ENCODE data around the gene NFKBIA.
"Not testable (repeated sequence)": the region's sequence is repeated elsewhere in the genome, so short reads cannot be mapped to it uniquely, and the experiment has no call there.

The NFKBIA gene

DNA sequence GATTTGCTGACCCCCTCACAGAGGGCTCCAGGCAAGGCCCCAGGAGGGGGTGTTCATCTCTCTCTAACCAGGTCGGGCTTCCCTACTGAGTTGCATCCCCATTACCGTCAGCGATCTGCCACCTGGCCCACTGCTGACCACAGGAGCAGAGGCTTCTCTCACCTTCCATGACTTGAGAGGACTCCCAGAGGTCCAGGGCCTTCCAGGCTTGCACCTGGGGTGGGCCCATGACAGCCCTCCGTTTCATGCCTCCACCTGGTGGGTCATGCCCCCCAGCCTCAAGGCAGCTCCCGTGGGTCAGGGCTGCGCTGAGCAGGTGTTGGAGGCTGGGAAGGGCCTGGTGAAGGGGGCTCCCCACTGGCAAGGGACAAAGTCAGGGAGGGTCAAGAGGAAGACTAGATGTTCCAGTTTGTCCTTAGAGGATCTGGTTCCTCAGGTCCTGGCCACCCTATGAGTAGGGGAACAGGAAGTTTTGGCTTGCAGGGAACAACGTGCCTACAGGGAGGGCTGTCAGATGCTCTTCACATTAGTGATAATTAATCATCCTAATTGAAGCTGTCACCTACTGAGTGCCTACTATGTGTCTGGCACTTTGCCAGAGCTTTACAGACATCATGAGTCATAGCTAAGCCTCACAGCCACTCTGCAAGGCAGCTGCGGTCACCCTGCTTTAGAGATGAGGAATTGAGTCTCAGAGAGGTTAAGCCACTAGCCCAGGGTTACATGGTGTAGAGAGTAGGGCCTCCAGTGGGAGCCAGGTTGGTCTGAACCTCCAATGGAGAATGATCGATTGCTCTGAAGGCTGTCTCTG is 13.8 kb downstream of the NFKBIA start:
- no peak for DNase-seq (ENCODE audit: low read depth in 2 of 2)

DNA sequence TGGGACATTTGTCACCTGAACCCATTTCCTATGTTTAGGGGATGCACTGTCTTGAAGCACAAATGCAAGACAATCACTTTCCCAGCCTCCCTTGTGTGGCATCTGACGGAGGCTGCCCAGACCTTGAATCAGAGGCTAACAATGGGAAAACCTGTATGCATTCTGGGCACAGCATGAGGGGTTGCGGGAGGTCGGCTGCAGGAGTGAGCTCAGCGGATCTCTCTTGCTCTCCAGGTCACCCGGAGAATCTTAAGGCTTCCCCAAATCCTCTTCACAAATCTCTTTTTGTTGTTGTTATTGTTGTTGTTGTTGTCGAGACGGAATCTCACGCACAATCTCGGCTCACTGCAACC is 15.3 kb downstream of the NFKBIA start:
- no peak for DNase-seq (ENCODE audit: low read depth in 2 of 2)

DNA sequence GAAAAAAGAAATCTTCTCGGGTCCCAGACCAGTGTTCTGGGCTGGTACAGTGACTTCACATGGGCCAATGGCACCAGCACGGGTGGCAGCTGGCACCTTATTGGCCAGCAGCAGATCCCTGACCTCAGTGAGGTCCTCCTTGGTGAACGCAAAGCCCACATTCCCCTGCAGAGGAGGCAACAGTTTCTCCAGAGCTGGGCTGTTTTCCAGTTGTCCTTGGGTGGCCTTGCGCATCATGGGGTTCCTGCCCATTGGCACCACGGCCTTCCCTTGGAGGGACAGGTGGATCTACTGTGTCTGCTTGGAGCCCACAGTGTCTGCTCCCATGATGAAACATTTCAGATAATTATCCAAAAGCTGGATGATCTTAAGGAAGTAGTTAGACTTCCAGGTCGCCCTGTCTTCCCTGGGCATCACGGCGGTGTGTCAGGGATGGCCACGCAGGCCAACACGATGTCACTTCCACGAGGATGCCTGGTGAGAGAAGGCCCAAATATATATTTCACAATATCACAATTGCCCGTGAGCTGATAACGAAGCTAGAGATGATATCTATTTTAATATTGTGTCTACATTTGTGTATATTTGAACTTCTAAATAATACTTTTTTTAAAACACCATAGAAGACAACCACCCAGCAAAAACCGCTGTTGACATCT is 15.8 kb downstream of the NFKBIA start:
- no peak for DNase-seq (ENCODE audit: low read depth in 2 of 2)

DNA sequence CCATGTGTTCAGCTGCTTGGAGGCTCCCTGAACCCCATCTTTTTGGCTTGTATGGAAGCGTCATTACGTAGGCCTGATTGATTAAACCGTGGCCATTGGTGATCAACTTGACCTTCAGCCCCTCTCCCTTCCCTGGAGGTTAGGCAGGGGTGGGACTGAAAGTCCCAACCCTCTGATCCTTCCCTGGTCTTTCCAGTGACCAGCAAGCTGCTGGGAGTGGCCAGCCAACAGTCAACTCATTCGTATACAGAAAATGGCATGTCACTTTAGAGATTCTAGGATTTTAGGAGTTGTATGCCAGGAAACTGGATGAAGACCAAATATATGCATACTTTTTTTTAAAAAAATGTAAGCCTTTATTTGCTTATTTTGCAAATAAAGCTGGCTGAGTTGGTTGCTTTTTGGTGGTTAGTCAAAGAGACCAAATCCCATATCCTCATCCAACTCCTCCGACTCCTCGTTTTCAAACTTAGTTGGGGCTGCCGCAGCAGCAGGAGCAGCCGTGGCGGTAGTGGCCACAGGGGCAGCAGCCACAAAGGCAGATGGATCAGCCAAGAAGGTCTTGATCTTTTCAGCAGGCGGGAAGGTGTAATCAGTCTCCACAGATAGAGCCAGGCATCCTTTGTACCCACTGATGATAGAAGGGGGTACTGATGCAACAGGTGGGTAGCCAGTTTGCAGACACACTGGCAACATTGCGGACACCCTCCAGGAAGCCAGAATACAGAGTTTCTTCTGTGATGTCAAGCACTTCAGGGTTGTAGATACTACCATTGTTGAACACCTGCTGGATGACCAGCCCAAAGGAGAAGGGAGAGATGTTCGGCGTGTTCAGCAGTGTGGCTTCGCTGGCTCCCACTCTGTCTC is 16.6 kb downstream of the NFKBIA start:
- no peak for DNase-seq (ENCODE audit: low read depth in 2 of 2)

DNA sequence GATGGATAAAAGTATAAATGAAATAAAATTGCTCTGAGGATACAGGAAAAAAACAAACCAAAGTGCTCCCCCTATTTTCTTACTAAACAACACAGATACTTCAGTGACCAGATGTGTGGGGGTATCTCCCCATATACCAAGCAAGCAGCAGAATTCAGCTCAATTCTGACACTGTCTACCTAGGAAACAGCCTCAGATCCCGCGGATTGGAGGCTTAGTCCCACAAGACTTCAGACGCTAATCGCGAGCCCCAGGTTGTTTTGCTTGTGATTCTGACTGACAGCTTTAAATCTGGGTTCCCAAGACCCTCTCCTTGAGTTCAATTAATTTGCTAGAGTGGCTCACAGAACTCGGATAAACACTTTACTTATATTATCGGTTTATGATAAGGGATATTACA is 17.3 kb downstream of the NFKBIA start:
- no peak for DNase-seq (ENCODE audit: low read depth in 2 of 2)

DNA sequence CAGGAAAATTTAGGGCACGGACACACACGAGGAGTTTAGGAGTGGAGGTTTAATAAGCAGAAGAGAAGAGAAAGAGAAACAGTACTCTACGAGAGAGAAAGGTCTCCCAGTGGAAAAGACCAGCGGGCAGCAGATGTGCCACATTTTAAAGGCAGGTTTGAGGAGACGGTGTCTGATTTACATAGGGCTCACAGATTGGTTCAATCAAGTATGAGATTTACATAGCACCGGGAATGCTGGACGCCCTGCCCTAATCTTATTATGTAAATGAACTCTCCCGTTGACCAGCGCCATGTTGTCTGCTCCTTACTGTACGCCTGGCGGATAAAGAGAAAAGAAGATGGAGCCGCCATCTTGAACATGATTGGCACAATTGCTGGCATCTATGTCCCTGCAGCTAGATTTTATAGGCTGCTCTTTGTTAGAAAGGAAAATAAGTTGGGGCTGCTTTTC is 17.9 kb downstream of the NFKBIA start:
- DNase-seq (ENCODE audit: low read depth in 2 of 2): no peak

DNA sequence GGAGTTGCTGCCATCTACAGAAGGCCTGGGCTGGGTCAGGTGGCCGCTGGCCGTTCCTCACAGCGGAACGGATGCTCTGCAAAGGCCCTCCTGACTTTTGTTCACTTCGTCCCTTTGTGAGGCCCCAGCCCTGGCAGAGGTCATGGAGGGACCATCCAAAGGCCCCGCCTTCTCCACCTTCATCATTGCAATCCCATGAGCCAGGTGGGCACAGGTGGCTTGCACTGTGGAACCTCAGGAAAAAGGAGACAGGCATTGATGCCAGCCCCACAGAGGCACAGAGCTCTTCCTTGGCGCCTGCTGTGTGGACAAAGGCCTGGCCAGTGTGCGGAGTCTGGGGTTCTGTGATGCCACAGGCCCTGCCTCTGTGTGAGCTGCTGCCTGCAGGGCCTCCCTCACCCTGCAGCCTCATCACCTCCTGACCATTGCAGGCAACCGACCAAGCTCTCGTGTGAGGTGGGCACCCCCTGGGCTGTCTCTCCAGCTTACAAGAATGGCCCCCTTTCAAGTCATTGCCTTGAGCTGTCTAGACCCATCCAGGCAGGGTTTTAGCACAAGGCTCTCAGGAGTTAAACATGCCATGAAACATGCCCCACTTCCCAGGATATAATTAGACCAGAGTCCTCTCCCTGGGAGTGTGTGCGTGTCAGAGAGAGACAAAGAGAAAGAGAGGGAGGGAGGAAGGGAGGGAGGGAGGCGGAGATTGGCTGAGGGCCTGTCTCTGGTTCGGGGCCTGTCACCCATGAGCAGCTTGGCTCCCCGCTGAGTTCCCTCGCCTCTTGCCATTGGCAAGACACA is 19.3 kb downstream of the NFKBIA start:
- no peak for DNase-seq (ENCODE audit: low read depth in 2 of 2)

DNA sequence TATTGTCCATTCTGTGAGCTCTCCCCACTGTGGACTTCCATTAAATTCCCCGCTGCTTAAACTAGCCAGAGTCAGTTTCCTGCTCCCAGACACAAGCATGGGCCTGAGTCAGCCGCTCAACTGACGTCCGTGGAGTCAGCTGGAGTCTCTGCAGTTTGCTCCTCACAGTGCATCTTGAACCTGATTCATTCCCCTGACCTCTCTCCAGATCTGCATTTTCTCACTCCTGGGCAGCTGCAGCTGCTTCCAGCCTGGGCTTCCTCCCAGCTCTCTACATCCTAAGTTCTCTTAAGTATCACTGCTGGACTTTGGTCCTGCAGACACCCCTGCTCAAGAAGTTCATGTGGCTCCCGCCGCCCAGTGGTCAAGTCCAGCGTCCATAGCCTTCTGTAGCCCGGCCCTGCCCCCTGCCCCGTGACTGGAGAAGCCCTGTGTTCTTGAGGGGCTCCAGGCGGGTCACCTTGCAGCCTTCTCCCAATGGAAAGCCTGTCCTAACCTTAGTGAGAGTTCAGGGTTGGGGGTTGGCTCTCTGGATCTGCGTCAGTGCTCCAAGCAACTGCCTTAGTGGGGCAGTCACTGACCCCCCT is 20.0 kb downstream of the NFKBIA start:
- no peak for DNase-seq (ENCODE audit: low read depth in 2 of 2)

DNA sequence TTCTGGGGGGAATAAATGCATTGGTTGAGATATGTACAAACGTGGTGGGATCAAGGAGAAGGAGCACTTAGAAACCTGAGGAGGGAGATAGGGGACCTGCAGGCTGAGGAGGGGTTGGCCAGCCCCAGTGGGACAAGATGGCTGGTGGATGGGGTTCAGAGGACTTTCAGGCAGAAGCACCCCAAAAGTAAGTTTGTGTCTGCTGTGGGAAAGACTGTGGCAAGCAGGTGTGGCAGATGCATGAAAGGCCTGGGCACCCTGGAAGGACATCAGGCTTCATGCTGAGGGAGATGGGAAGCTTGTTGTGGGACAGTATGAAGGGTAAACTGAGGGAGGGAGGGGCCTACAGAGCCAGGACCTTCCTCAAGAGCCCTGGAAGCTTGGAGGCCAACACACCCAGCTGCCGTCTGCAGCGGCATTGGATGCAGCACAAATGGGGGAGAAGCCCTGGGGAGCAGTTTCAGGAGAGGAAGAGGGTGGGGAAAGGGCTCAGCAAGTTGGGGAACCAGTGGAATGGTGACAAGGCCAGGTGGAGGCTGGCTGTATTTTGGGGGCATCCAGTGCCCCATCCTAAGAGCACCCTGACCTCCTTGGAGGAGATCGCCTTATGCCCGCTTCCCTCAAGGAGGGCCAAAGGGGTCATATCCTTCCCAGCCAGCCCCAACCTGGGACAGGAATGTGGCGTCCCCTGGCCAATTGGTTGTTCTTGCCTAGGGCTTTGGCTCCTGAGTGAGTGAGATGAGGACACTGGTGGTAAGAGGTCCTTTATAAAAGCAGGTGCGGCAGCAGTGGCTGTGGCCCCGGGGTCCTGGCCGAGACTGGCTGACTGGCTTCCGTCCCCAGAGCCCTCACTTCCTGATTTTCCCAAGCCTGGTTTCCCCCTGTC is 20.7 kb downstream of the NFKBIA start:
- no peak for DNase-seq (ENCODE audit: low read depth in 2 of 2)

DNA sequence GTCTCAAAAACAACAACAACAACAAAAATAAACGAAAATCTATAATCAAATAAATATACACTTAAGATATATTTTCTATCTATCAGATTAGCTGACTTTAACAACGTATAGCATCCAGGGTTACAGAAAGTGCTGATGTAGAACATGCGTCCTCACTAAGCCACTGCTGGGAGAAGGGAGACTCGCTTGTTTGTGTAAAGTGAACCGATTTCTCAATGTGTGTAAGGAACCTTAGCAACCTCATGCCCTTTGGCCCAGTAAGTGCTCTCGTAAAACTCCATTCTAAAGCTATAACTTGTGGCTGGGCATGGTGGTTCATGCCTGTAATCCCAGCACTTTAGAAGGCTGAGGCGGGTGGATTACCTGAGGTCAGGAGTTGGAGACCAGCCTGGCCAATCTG is 23.8 kb downstream of the NFKBIA start:
- no peak for DNase-seq (ENCODE audit: low read depth in 2 of 2)

DNA sequence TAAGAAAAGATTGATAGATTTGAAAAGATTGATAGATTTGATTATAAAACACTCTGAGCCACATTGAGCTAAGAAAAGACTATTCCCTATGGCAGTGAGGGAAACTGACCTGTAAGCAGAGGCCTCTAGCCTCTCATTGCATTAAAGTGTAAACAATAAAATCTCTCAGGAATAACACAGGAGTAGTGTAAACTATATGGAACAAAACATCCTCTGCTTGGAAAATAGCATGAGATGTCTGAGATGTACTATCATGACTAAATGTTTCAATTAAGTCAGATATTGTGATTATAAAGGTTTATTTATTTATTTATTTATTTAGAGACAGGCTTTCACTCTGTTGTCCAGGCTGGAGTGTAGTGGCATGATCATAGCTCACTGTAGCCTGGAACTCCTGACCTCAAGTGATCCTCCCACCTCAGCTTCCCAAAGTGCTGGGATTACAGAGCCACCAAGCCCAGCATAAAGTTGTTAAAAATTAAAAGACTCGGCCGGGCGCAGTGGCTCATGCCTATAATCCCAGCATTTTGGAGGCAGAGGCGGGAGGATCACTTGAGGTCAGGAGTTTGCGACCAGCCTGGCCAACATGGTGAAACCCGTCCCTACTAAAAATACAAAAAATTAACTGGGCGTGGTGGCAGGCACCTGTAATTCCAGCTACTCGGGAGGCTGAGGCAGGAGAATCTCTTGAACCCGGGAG is 25.2 kb downstream of the NFKBIA start:
- DNase-seq (ENCODE audit: low read depth in 2 of 2): not testable (repeated sequence)

DNA sequence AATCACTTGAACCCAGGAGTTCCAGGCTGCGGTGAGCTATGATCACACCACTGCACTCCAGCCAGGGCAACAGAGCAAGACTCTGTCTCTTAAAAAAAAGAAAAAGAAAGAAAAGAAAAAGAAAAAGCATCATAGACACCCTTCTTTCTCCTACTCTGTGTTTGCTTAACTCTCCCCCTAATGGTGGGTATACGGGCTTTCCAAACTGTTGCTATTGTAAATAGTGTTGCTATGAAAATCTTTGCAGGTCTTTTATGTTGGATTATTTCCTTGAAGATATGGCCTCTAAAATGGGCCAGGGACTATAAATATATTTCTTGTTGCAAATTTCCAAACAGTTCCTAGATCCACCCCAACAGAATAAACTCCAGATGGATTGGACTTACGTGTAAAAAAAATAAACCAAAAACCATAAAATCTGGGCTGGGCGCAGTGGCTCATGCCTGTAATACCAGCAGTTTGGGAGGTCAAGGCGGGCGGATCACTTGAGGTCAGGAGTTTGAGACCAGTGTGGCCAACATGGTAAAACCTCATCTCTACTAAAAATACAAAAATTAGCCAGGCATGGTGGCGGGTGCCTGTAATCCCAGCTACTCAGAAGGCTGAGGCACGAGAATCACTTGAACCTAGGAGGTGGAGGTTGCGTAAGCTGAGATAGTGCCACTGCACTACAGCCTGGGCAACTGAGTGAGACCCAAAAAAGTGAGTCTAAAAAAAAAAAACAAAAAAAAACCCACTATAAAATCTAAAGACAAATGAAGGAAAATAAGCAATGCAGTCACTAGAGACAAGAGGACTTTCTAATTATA is 25.9 kb downstream of the NFKBIA start:
- DNase-seq (ENCODE audit: low read depth in 2 of 2): no peak

DNA sequence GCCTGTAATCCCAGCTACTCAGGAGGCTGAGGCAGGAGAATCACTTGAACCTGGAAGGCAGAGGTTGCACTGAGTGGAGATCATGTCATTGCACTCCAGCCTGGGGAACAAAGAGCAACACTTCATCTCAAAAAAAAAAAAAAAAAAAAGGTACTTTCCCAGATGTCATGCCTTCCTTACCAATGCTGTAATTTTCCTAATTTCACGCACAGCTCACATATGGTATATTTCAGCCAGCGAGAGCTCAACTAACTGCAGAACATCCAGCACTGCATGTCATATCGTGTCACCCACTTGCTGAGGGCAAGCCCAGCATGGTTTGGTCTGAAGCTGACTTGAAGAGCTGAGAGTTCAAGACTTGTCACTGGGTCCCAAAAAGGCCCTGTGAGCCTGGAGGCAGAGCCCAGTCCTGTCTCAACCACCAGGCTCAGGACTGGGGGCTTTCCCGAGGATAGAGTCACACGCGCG is 29.0 kb downstream of the NFKBIA start:
- DNase-seq (ENCODE audit: low read depth in 2 of 2): no peak

DNA sequence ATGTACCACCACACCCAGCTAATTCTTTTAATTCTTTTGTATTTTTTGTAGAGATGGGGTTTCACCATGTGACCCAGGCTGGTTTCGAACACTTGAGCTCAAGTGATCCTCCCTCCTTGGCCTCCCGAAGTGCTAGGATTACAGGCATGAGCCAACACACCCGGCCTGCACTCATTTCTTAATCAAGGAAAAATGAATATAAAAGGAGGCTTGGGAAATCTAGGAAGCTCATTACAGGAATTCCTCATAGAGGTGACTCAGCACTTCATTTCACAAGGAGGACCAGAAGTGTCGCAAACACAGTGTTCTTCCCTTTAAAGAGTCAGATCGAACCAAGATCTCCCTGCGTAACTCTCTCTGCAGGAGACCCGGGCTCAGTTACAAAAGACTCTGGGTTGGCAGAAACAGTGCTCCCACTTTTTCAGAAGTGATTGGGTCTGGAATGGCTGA is 30.3 kb downstream of the NFKBIA start:
- DNase-seq (ENCODE audit: low read depth in 2 of 2): no peak

DNA sequence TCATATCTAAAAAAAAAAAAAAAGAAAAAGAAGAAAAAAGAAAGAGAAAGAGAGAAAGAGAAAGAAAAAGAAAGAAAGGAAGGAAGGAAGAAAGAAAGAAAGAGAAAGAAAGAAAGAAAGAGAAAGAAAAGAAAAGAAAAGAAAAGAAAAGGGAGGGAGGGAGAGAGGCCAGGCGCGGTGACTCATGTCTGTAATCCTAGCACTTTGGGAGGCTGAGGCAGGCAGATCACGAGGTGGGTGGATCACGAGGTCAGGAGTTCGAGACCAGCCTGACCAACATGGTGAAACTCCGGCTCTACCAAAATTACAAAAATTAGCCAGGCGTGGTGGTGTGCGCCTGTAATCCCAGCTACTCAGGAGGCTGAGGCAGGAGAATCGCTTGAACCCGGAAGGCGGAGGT is 31.3 kb downstream of the NFKBIA start:
- not testable (repeated sequence) for DNase-seq (ENCODE audit: low read depth in 2 of 2)

DNA sequence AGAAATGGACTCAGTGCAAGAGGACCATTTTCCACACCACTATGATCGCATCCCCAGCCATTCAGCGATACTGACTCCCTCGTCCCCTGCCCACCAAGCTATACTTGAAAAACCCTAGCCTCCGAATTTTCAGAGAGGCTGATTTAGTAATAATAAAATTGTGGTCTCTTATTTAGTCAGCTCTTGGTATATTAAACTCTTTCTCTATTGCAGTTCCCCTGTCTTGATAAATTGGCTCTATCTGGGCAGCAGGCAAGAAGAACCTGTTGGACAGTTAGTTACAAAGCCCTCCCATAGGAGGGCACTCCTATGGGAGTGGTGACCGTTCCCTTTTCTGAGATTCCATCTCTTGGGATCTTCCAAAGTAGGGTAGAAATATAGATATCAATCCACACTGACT is 33.6 kb downstream of the NFKBIA start:
- no peak for DNase-seq (ENCODE audit: low read depth in 2 of 2)

DNA sequence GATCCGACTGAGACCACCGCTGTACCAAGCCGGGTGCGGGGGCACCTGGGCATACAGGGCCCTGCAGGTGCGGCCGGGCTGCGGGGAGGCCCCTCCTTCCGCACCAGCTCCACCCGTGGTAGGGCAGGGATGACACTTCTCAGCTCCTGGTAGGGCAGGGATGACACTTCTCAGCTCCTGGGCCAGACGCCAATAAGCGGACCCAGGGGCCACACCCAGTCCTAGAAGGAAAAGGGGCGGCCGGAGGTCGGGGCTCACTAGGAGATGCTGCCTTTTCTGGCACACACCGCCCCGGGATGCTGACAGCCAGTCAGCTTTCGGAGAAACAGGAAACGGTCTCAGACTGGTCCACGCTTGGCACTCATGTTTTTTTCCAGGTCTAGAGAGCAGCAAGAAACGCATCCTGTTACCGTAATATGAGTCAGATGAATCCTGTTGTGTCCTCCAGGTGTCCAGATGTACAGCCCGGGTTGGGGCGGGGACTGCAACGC is 34.8 kb downstream of the NFKBIA start:
- no peak for DNase-seq (ENCODE audit: low read depth in 2 of 2)

All from stimulated activated CD4-positive, alpha-beta T cell treated with anti-CD3 and anti-CD28 coated beads, Interleukin-4, amount 100 ng/mL, for 48 hours (primary cell).